K562 (cell line): ENCODE results near the gene CERS6.

Experiments
- CAMTA2 ChIP-seq: fragments of 250-450 bp; sonication (Bioruptor Pico); conservative IDR thresholded peaks from 2 replicates; pipeline ENCODE4 v1.5.1; 2022
- CBFB ChIP-seq: sonication (generic); formaldehyde crosslinking; IDR thresholded peaks from 2 replicates; pipeline ENCODE4 v1.4.0; 2020; ENCODE audit warnings: mild to moderate bottlenecking, missing genetic modification reagents
- CTCF ChIP-seq, 3 experiments: IDR thresholded peaks in 2 of 3; conservative IDR thresholded peaks in 1 of 3; 2 replicates each; pipeline ENCODE4 v1.5.1; 2011 to 2012; ENCODE audit warnings: low read length in 3 of 3, mild to moderate bottlenecking in 3 of 3, control low read depth in 2 of 3, improper control_type of control experiment in 1 of 3, inconsistent platforms in 1 of 3, low read depth in 1 of 3, mixed read lengths in 1 of 3, moderate library complexity in 1 of 3; ENCODE audit not compliant: insufficient read depth in 2 of 3
- E2F5 ChIP-seq: sonication (generic); formaldehyde crosslinking; IDR thresholded peaks from 2 replicates; pipeline ENCODE4 v1.8.0; 2022; ENCODE audit warnings: mild to moderate bottlenecking, missing genetic modification reagents
- EZH2 ChIP-seq: IDR thresholded peaks from 2 replicates; pipeline ENCODE4 v1.6.1; 2012; ENCODE audit warnings: low read depth, mild to moderate bottlenecking, inconsistent platforms, low read length, borderline replicate concordance
- HDGF ChIP-seq: fragments of 450-650 bp; IDR thresholded peaks from 2 replicates; pipeline ENCODE4 v1.6.1; 2016
- PATZ1 ChIP-seq: fragments of 250-450 bp; sonication (Bioruptor Pico); IDR thresholded peaks from 2 replicates; pipeline ENCODE4 v1.5.0; 2020; ENCODE audit warnings: mild to moderate bottlenecking, borderline replicate concordance
- POLR2A ChIP-seq: fragments of 450-650 bp; conservative IDR thresholded peaks from 2 replicates; pipeline ENCODE4 v1.6.1; 2016
- RB1 ChIP-seq: fragments of 450-650 bp; IDR thresholded peaks from 2 replicates; pipeline ENCODE4 v1.6.1; 2017; ENCODE audit warnings: low read depth, mild to moderate bottlenecking
- YY1 ChIP-seq, 3 experiments: IDR thresholded peaks; 2 replicates each; pipeline ENCODE4 v1.6.1; 2011; ENCODE audit warnings: low read length in 2 of 3, mild to moderate bottlenecking in 2 of 3, moderate library complexity in 2 of 3, borderline replicate concordance in 1 of 3, control low read depth in 1 of 3, low read depth in 1 of 3; ENCODE audit not compliant: insufficient read depth in 3 of 3, insufficient replicate concordance in 2 of 3, control insufficient read depth in 1 of 3, insufficient read length in 1 of 3; ENCODE audit errors: extremely low read depth in 1 of 3
- ZNF324 ChIP-seq: fragments of 250-450 bp; sonication (Bioruptor Pico); IDR thresholded peaks from 2 replicates; pipeline ENCODE4 v1.4.0; 2020; ENCODE audit warnings: mild to moderate bottlenecking

GRCh38 chr2:168545439-168546082, 89.5 kb downstream of the CERS6 start:
- no peak for TF ChIP-seq YY1 (IDR thresholded peaks at IDR 0.05; ENCODE audit: borderline replicate concordance in 1 of 3, control insufficient read depth in 1 of 3, extremely low read depth in 1 of 3, insufficient read depth in 3 of 3, insufficient read length in 1 of 3, insufficient replicate concordance in 2 of 3, low read depth in 1 of 3, low read length in 2 of 3)
- TF ChIP-seq ZNF324 (CRISPR knock-in tag), result no peak
- no peak for TF ChIP-seq HDGF
- TF ChIP-seq PATZ1 (CRISPR knock-in tag), result no peak
- no peak for TF ChIP-seq E2F5
- no peak for TF ChIP-seq CAMTA2
- no peak for TF ChIP-seq RB1
- TF ChIP-seq CTCF (IDR thresholded peaks at IDR 0.05 in 2 of 3, conservative IDR thresholded peaks at IDR 0.05 in 1 of 3; ENCODE audit: insufficient read depth in 2 of 3, low read depth in 1 of 3, low read length in 3 of 3), result no peak
- TF ChIP-seq CBFB (CRISPR knock-in tag), result no peak
- TF ChIP-seq POLR2A, result no peak
- TF ChIP-seq EZH2, result no peak
